Esophagus squamous epithelium (tissue), 5 donors: ENCODE data around the gene MKRN1. TPM values are rescaled to one million over a fixed set of nuclear protein-coding genes. Genes with fewer than 3 reads are reported as not detected.

Experiments
- DNase-seq: peaks from one replicate; lab custom pipeline; 2025; lab: John Stamatoyannopoulos, UW
- H3K27ac ChIP-seq, 4 donors: fragments of 200-600 bp; sonication (generic); one replicate each; pipeline ENCODE4 v1.5.1; 2016 to 2019; ENCODE audit warnings: mild to moderate bottlenecking in 1 of 4
- H3K27me3 ChIP-seq, 4 donors: fragments of 200-600 bp; sonication (generic); 1 replicate in 3 of 4; 2 replicates in 1 of 4; pipeline versions ENCODE4 v1.5.1 to v1.6.0; 2017 to 2021; ENCODE audit warnings: antibody characterized with exemption in 1 of 4
- H3K36me3 ChIP-seq, 3 donors: fragments of 200-600 bp; sonication (generic); one replicate each; pipeline ENCODE4 v1.5.1; 2016 to 2019
- H3K4me1 ChIP-seq, 3 donors: fragments of 200-600 bp; sonication (generic); one replicate each; pipeline ENCODE4 v1.5.1; 2017 to 2019
- H3K4me3 ChIP-seq, 4 donors: fragments of 200-600 bp; sonication (generic); 1 replicate in 3 of 4; 2 replicates in 1 of 4; pipeline ENCODE4 v1.5.1; 2016 to 2019; ENCODE audit warnings: mild to moderate bottlenecking in 2 of 4, moderate library complexity in 1 of 4
- H3K9me3 ChIP-seq, 3 donors: fragments of 200-600 bp; sonication (generic); one replicate each; pipeline ENCODE4 v1.5.1; 2016 to 2019
- POLR2A ChIP-seq, 4 donors: fragments of 450-650 bp; IDR thresholded peaks; one replicate each; pipeline ENCODE4 v1.6.1; 2017; ENCODE audit warnings: antibody characterized with exemption in 4 of 4, mild to moderate bottlenecking in 4 of 4, moderate library complexity in 3 of 4
- WGBS, 2 donors: methylation state at CpG; one replicate each; pipeline ENCODE4 v1.1.5; 2018; 5-methylcytosine and 5-hydroxymethylcytosine counted together
- intact Hi-C: fragments of 100-400 bp; cut with DNase I; formaldehyde crosslinking; loops from one replicate; pipeline ENCODE4 v1.15.0; 2022
- total RNA-seq, 4 donors: library from RNA; depleted of rRNA; stranded (reverse); fragments of >200 nt; gene quantifications; one replicate each; pipeline ENCODE4 v1.1.0, GENCODE V29; 2016
- TF ChIP-seq, protein P1 (sequence below), 6 experiments: fragments of 450-650 bp in 4 of 6; fragments of 200-600 bp in 2 of 6; sonication (generic) in 2 of 6; IDR thresholded peaks; one replicate each; pipeline ENCODE4 v1.5.1; 2016 to 2019; ENCODE audit warnings: antibody characterized with exemption in 6 of 6, mild to moderate bottlenecking in 4 of 6, moderate library complexity in 4 of 6
- donor health status: DM: yes; HTN: yes; CAD: no.

MKRN1 gene
- total RNA-seq, 4 donors from 2014 or later: 42.6 to 66.4 (median 43.5) TPM

DNA sequence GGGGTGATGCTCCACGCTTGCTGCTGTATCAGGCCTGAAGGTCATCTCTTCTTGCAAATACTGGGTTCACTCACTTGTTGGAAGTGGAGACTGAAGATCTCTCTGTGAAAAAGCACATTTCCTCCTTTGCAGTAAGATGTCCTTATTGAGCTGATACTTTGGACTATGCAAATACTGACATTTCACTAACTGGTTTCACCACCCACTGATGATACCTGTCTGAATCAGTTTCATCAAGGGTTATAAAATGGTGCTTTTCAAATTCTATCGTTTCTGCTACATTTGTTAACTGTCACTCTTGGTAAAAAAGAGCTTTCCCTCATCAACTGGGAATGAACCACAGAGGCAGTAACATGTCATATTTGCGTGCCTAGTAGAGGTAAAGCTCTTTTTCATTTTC lies 39.9 kb downstream of the MKRN1 start:
- no peaks in the 10 kb centered on the region for H3K9me3 ChIP-seq
- peaks cover 0 to 11% (median 0%) of the 10 kb centered on the region in 4 donors for H3K27me3 ChIP-seq
- H3K4me1 ChIP-seq: no peaks in the 10 kb centered on the region
- no peak overlapping the region for H3K4me3 ChIP-seq
- WGBS, 2 donors: 63 to 65% methylated on average over 3 of the region's 3 CpGs
- no peaks in the 10 kb centered on the region for H3K36me3 ChIP-seq
- intact Hi-C loops: no loop called here
- H3K27ac ChIP-seq: no peak overlapping the region
- no peak for DNase-seq
- TF ChIP-seq, protein P1, sequence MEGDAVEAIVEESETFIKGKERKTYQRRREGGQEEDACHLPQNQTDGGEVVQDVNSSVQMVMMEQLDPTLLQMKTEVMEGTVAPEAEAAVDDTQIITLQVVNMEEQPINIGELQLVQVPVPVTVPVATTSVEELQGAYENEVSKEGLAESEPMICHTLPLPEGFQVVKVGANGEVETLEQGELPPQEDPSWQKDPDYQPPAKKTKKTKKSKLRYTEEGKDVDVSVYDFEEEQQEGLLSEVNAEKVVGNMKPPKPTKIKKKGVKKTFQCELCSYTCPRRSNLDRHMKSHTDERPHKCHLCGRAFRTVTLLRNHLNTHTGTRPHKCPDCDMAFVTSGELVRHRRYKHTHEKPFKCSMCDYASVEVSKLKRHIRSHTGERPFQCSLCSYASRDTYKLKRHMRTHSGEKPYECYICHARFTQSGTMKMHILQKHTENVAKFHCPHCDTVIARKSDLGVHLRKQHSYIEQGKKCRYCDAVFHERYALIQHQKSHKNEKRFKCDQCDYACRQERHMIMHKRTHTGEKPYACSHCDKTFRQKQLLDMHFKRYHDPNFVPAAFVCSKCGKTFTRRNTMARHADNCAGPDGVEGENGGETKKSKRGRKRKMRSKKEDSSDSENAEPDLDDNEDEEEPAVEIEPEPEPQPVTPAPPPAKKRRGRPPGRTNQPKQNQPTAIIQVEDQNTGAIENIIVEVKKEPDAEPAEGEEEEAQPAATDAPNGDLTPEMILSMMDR (IDR thresholded peaks at IDR 0.05): no peak
- no peak for TF ChIP-seq POLR2A (IDR thresholded peaks at IDR 0.05)

DNA sequence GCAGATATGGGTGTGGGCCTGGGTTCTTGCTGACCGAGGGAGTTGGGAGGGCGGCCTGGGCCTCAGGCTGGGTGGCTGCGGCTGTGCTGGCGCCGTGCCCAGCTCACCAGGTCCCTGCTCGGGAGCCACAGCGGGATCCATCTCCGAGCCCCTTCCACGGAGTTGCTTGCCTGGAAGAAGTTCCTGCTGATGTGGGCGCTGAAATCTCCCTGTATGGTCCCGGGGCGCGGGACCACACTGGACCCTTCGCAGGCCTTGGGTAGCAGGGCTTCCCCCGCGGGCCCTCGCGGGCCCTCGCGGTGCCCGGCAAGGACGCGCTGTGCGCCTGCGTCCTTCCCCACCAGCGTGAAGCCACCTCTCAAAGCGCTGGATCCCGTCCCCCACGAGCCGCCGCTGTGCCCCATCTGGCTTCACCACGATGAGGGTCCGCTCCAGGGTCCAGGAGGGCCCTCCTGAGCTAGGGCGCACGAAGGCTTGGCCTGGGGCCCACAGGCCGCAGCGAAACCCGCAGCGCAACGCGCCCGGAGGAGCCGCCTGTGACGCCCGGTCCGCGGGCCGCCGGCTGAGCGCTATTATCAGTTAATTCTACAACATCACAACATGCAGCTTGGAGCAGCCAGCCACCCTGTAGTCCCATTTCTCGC lies 43.9 kb downstream of the MKRN1 start:
- Histone ChIP-seq H3K4me1 (no peaks in the 10 kb centered on the region), H3K4me3 (peak overlapping the region in 2 of 4 donors; percentile 13 to 37), H3K36me3 (no peaks in the 10 kb centered on the region), H3K27me3 (peaks cover 0 to 11% (median 0%) of the 10 kb centered on the region in 4 donors), H3K9me3 (no peaks in the 10 kb centered on the region), H3K27ac (no peak overlapping the region)
- WGBS, 2 donors: 42 to 53% methylated on average over 7 to 13 of the region's 51 CpGs
- intact Hi-C loops: no loop called here
- no peak for DNase-seq
- TF ChIP-seq POLR2A (IDR thresholded peaks at IDR 0.05): no peak
- TF ChIP-seq, protein P1 (IDR thresholded peaks at IDR 0.05): no peak

DNA sequence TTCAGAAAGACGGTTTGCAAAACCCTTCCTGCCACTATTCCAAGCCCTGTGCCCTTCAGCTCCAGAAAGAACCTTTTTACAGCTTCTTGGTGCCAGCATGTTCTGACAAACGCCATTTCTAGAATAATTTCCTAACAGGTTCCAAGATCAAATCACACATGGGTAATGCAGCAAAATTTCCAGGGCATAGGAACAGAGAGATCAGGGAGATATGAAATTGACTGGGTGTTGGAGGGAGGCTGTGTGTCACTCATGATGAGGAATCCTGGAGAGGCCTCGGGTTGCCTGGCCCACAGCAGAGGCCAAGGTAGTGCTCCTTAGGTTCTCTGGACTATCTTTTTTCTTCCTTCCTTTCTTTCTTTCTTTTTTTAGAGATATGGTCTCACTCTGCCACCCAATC lies 45.9 kb downstream of the MKRN1 start:
- no peak overlapping the region for H3K27ac ChIP-seq
- no peak overlapping the region for H3K4me3 ChIP-seq
- H3K4me1 ChIP-seq: no peaks in the 10 kb centered on the region
- DNase-seq: no peak
- no peaks in the 10 kb centered on the region for H3K9me3 ChIP-seq
- intact Hi-C loops: no loop called here
- peaks cover 0 to 11% (median 0%) of the 10 kb centered on the region in 4 donors for H3K27me3 ChIP-seq
- H3K36me3 ChIP-seq: no peaks in the 10 kb centered on the region
- TF ChIP-seq, protein P1 (IDR thresholded peaks at IDR 0.05): no peak
- TF ChIP-seq POLR2A (IDR thresholded peaks at IDR 0.05): no peak
- WGBS, 2 donors: 68 to 76% methylated on average over 2 to 3 of the region's 3 CpGs

DNA sequence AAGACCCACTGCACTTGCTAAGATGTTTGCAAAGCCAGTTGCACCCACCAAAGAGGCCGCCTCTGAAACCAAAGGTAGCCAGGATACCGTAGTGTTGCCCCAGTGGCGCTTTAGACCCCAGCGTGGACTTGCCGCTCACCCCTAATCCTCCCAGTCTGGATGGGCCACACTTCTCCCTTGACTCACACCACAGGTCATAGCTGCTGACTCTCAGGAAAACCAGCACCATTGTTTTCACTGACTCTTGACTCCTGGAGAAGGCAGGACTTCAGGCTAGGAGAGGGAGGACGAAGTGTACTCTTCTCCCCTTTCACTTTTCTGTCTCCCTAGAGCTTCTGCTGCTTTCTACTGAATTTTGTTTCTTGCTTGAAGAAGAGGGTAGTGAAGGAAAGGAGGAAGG lies 53.2 kb downstream of the MKRN1 start:
- DNase-seq: no peak
- TF ChIP-seq POLR2A (IDR thresholded peaks at IDR 0.05): no peak
- TF ChIP-seq, protein P1 (IDR thresholded peaks at IDR 0.05): no peak
- Histone ChIP-seq H3K36me3 (no peaks in the 10 kb centered on the region), H3K4me1 (no peaks in the 10 kb centered on the region), H3K9me3 (no peaks in the 10 kb centered on the region), H3K27me3 (no peaks in the 10 kb centered on the region), H3K4me3 (no peak overlapping the region), H3K27ac (no peak overlapping the region)
- 94 to 97% methylated on average over 3 to 5 of the region's 6 CpGs for WGBS, 2 donors
- intact Hi-C loops: no loop called here

DNA sequence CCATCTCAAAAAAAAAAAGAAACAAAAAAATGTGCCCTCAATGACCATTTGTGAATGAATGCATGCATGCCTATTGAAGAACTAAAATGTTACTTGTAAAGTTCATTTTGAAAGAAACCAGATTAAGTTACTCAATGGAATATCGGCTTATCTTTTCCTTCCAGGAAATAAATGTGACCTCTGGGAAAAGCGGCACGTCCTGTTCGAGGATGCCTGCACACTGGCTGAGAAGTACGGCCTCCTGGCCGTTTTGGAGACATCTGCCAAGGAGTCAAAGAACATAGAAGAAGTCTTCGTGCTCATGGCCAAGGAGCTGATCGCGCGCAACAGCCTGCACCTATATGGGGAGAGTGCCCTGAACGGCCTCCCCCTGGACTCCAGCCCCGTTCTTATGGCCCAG lies 53.6 kb downstream of the MKRN1 start:
- WGBS, 2 donors: 74 to 86% methylated on average over 10 to 12 of the region's 12 CpGs
- H3K4me3 ChIP-seq: no peak overlapping the region
- H3K36me3 ChIP-seq: no peaks in the 10 kb centered on the region
- no peak overlapping the region for H3K27ac ChIP-seq
- no peaks in the 10 kb centered on the region for H3K9me3 ChIP-seq
- H3K4me1 ChIP-seq: no peaks in the 10 kb centered on the region
- TF ChIP-seq, protein P1 (IDR thresholded peaks at IDR 0.05): no peak
- TF ChIP-seq POLR2A (IDR thresholded peaks at IDR 0.05): no peak
- intact Hi-C loops: no loop called here
- no peak for DNase-seq
- H3K27me3 ChIP-seq: no peaks in the 10 kb centered on the region
